Measurements from ENCODE around the gene CHMP2B.

Gene CHMP2B, protein sequence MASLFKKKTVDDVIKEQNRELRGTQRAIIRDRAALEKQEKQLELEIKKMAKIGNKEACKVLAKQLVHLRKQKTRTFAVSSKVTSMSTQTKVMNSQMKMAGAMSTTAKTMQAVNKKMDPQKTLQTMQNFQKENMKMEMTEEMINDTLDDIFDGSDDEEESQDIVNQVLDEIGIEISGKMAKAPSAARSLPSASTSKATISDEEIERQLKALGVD

DNA sequence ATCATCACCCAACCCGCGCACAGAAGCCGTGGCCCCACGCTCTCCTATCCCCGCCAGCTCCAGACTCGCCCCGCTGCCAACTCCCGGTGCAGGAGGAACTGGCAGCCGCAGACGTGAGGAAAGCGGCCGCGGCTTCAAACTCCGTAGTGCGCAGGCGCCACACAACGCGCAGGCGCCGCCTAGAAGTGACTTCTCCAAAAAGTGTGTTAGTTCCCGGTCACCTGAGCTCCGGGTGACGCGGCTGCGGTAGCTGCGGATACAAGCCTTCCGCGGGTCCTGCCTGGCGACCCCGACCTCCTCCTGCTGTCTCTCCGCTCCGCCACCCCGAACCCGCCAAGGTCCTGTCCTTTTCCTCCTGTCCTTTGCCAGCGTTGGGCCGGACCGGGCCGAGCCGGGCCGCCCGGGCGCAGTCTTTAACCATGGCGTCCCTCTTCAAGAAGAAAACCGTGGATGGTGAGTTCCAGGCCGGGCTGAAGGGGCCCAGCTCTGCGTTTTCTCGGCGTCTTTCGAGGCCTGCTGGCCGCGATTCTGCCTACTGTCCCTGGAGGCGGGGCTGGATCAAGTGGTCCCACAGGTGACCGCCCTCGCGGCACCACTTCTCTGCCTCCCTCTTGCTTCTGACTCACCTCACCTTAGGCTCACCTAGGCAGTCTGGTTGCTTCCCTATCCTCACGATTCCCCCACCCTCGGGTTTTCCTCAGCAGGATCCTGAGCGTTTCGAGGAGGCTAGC, at the start of gene CHMP2B:
TSS of gene CHMP2B (plus strand) at position 206 of the 731 bp plus-strand sequence. CDS start at position 420, 214 bp downstream.
- DNase-seq, result peak; percentile 73

GRCh38 chr3:87179642-87180041, 47.5 kb upstream of the CHMP2B start:
- no peak for DNase-seq

GRCh38 chr3:87181551-87181950, 45.6 kb upstream of the CHMP2B start:
- DNase-seq, result no peak

DNA sequence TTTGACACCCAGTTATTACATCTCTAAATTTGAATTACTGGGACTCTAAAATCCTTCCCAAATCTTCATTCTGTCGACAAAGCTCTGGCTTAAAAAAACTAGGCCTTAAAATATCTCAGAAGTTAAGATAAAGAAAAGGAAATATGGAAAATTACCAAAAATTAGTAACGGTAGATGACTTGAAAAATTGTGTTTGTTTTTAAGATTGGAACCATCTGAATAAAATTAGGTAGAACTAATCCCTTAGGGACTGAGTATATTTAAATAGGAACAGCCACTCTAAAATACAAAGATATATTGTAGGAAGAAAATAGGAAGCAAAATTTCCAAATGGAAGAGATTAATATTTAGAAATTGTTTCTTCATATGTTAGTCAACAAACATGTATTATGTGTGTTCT, 45.1 kb upstream of the CHMP2B start:
- no peak for DNase-seq

DNA sequence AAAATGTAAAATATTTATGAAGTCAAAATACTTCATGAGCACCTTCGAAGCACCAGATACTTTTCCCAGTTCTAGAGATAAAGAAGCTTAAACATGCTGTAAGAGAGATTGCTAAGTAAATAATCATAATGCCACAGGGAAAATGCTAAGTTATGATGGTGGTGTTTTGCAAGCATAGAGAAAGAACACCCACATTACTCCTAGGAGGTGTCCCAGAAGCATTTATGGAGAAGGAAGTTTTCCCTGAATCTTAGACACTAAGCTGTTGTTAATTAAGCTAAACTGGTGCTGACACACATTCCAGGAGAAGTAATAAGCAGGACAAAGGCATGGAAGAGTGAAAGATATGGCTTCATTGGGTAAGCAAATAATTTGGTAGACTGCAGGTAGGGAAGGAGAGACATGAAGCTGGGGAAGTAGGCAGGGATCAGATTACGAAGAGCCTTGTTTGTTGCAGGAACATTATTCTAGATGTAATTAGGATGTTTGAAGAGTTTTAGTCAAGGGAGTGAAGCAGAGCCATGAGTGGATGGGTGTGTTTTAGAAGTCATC, 40.4 kb upstream of the CHMP2B start:
- DNase-seq, result peak; percentile 17

- peak; percentile 55 for DNase-seq
Observed at GRCh38 chr3:87191175-87191574, 35.9 kb upstream of the CHMP2B start.

GRCh38 chr3:87191641-87192040, 35.5 kb upstream of the CHMP2B start:
- no peak for DNase-seq

DNA sequence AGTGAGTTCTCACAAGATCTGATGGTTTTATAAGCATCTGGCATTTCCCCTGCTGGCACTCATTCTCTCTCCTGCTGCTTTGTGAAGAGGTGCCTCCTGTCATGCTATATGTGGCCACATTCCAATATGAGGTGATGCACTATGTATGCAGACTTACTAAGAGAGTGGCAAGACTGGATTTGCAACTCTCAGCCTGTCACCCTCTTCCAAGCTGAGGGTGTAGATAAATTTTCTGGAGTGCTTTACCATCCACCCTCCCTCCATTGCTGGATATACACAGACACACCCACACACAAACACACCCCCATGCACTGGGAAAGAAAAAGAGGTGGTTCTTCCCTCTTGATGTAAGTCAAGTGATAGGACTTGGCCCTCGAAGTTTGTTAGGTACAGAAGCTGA, 30.2 kb upstream of the CHMP2B start:
- no peak for DNase-seq

- DNase-seq, result no peak
Observed at GRCh38 chr3:87197531-87197930, 29.6 kb upstream of the CHMP2B start.

GRCh38 chr3:87198774-87199173, 28.3 kb upstream of the CHMP2B start:
- DNase-seq, result no peak

DNA sequence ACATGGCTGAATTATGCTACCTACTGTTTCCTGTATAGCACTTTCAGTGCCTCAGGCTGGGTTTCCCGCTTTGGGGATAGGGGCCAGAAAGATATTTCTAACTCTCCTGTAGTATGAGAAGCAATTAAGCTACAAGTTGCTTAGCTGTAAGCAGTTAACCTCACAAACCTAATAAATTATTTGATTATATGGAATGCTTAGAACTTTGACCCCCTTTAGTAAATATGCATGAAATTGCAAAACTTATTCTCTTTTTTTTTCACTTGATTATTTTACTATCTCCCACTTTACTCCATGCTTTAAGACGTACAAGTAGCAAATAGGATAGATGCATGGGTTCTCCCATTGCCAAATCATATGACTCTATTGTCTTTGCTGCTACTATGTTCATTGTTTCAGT, 27.5 kb upstream of the CHMP2B start:
- no peak for DNase-seq

DNA sequence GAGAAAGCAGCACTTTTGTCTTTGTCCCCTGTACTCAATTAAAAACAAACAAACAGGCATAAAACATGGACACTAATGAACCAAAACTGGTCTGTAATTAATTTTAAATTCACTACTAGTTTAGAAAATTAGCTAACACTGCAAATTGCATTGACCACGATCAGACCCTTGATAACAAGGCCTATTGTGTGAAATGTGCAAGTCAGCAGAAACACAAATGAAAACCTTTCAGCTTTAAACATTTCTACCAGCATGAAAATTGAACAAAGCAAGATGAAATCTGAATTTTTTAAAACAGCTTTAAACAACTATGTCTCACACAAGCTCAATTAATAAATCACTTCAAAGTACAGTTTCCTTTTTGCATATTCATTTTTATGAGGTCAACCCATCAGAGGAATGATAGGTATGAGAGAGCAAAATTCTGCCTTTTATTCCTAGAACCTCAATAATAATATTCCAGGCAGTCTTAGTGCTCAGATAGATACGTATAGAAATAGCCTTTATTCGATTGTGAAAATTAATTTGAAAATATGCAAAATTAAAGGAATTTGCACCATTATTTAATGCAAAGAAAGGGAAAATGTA, 27.0 kb upstream of the CHMP2B start:
- DNase-seq, result no peak

- no peak for DNase-seq
Observed at GRCh38 chr3:87201727-87202126, 25.4 kb upstream of the CHMP2B start.

- DNase-seq, result no peak
Observed at GRCh38 chr3:87203809-87204208, 23.3 kb upstream of the CHMP2B start.

DNA sequence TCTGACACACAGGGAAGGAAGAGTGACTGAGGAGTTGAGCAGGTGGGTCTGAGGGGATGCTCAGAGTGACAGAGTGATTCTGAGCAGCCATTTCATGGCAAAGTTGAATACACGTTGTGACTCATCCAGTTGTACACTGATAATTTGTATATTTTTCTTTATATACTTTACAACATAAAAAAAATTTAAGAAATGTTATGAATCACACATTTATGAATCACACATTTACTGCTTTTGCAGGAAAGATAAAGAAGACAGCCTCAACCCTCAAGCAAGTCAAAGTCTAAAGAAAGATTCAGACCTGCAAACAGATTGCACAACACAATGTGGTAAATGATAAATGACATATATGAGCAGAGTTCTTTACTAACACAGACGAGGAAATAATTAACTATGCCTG, 21.0 kb upstream of the CHMP2B start:
- no peak for DNase-seq

GRCh38 chr3:87206635-87207034, 20.5 kb upstream of the CHMP2B start:
- no peak for DNase-seq

GRCh38 chr3:87207460-87207859, 19.6 kb upstream of the CHMP2B start:
- DNase-seq, result no peak

DNA sequence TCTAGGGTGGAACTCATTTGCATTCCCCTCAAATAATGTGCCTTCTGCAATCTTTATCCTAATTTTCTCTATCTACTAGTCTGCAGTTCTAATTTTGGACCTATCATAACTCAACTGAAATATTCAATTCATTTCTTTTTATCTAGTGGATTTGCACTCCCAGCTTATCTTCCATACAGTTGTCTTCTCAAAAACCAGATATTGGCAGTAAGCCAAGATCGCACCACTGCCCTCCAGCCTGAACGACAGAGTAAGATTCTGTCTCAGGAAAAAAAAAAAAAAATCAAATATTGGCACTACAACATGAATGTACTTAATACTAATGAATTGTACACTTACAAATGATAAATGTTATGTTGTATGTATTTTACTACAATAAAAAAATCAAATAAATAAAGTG, 18.0 kb upstream of the CHMP2B start:
- DNase-seq, result no peak

- no peak for DNase-seq
Observed at GRCh38 chr3:87218560-87218959, 8.5 kb upstream of the CHMP2B start.

DNA sequence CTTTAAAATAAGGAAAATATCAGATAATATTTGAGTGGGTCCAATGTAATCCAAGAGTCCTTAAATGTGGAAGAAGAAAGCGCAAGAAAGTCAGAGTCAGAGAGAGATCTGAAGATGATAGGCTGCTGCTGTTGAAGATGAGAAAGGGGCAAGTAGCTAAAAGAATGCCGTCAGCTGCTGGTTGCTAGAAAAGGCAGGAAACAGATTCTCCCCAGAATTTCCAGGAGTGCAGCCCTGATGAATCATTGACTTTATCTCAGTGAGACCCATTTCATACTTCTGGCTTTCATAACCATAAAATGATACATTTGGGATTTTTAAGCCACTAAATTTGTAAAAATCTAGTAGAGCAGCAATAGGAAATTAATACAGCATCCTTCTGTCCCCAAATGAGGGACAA, 7.5 kb upstream of the CHMP2B start:
- DNase-seq, result no peak

DNA sequence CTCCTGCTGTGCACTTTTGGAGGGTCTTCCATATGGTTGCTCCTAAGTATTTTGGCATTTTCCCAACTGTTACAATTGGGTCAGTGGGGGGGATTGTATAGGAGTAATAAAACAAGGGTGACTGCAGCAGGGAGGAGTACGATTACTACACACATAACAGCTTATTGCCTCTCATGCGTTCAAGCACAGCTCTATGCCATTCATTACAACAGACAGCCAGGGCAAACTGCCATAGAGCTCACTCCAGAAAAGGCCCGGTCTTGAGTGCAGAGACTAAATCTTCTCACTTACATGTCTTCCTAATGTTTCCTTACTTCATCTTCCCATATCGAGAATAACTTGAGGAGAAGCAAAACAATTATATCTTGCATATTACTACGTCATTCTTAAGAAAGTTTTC, 1.4 kb upstream of the CHMP2B start:
- no peak for DNase-seq

DNA sequence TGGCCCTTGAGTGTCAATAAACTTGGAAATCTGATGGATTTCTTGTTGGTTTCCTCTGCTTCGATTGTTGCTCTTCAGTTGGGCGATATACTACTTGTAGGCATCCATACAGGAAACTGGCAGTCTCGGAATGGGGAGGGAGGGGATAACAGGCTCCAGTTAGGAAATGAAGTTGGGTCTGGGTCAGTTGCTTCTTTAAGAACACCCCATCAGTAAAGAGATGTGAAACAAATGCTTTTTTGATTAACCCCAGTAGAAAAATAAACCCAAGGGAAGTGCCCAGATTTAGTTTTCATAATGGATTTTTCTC, 681 bp downstream of the CHMP2B start:
- no peak for DNase-seq

DNA sequence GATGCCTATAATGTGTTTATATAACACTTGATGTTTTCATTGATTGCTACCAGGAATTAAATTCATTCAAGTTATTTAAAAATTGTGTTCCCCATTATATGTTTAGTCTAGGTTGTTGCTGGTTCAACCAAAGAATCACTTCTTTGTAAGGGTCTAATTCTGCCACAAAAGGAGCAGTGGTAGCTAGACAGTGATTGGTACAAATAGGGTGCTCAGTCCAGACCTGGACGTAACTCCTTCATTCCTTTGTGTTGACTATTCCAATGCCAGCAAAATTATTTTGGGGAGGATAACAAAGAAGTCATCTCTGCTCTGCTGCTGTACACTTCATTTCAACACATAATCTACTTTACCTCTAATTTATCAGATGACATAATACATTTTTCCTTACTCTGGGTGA, 1.2 kb downstream of the CHMP2B start:
- DNase-seq, result no peak

- DNase-seq, result no peak
Observed at GRCh38 chr3:87229113-87229512, 2.0 kb downstream of the CHMP2B start.
